Vagina (tissue), 2 donors: ENCODE data around the gene METTL1. TPM values are rescaled to one million over a fixed set of nuclear protein-coding genes. Genes with fewer than 3 reads are reported as not detected.

Experiments
- DNase-seq, 2 donors: peaks; one replicate each; pipeline ENCODE4 v3.0.0-alpha.2; 2017; ENCODE audit errors: extremely low spot score in 2 of 2
- H3K27ac ChIP-seq: fragments of 200-600 bp; sonication (generic); one replicate; pipeline ENCODE4 v1.5.1; 2019
- H3K27me3 ChIP-seq: fragments of 200-600 bp; sonication (generic); one replicate; pipeline ENCODE4 v1.5.1; 2019
- H3K36me3 ChIP-seq, 2 donors: fragments of 200-600 bp; sonication (generic); one replicate each; pipeline ENCODE4 v1.5.1; 2017 to 2019
- H3K4me1 ChIP-seq: fragments of 200-600 bp; sonication (generic); one replicate; pipeline ENCODE4 v1.5.1; 2019
- H3K4me3 ChIP-seq, 2 donors: fragments of 200-600 bp; sonication (generic); 1 replicate in 1 of 2; 2 replicates in 1 of 2; pipeline ENCODE4 v1.5.1; 2016 to 2019
- H3K9me3 ChIP-seq: fragments of 200-600 bp; sonication (generic); one replicate; pipeline ENCODE4 v1.5.1; 2019
- POLR2A ChIP-seq, 2 donors: fragments of 450-650 bp; IDR thresholded peaks; one replicate each; pipeline ENCODE4 v1.6.1; 2017; ENCODE audit warnings: antibody characterized with exemption in 2 of 2, mild to moderate bottlenecking in 2 of 2, moderate library complexity in 2 of 2
- POLR2AphosphoS5 ChIP-seq, 2 donors: sonication (generic); formaldehyde crosslinking; IDR thresholded peaks; one replicate each; pipeline ENCODE4 v1.9.0; 2017; ENCODE audit warnings: antibody characterized with exemption in 2 of 2, mild to moderate bottlenecking in 2 of 2, low read depth in 1 of 2; ENCODE audit not compliant: insufficient read depth in 1 of 2
- intact Hi-C: fragments of 100-400 bp; cut with DNase I; formaldehyde crosslinking; loops from one replicate; pipeline ENCODE4 v1.15.1; 2023
- total RNA-seq: library from RNA; depleted of rRNA; stranded (reverse); fragments of >200 nt; gene quantifications from one replicate; pipeline ENCODE4 v1.2.3, GENCODE V29; 2016
- TF ChIP-seq, protein P1 (sequence below), 3 experiments: fragments of 450-650 bp in 2 of 3; fragments of 200-600 bp in 1 of 3; sonication (generic) in 1 of 3; IDR thresholded peaks; one replicate each; pipeline ENCODE4 v1.5.1; 2017 to 2019; ENCODE audit warnings: antibody characterized with exemption in 3 of 3, mild to moderate bottlenecking in 2 of 3, moderate library complexity in 2 of 3

The METTL1 gene
- total RNA-seq, 1 donor from 2014 or later = 10.8 TPM

- Histone ChIP-seq H3K27me3 (peaks cover 20% of the 10 kb centered on the region), H3K9me3 (no peaks in the 10 kb centered on the region)
- intact Hi-C loops = no loop called here
Measured at GRCh38 chr12:57762463-57762862, 9.4 kb downstream of the METTL1 start.

DNA sequence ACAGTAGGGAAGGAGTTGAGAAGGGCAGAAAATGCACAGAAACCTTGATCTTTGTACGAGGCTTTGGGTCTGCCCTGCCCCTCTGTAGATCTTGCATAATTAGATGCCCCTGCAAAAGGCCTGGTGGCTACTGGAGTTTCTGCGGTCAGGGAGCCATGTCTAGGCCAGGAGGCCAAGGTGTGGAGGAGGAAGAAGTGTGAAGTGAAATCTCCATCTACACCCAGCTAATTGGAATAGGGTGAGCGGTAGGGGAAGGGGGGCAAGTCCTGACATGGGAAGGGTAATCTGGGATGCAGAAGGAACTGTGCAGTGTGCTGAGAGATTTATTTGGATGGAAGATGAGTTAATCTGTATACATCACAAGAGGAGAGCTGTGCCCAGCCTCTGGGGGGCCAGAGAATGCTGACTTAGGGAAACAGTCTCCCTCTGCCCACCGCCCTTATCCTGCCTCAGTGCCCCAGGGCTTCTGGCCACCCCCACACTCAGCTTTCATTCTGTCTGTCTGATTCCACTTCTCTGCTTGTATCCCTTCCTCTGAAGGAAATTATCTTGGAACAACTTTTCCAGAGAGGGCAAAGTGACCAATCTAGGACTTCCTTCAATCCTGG is 10.4 kb downstream of the METTL1 start:
- intact Hi-C loops = no loop called here
- DNase-seq = no peak
- TF ChIP-seq POLR2A (IDR thresholded peaks at IDR 0.05) (no peak), POLR2AphosphoS5 (IDR thresholded peaks at IDR 0.05; ENCODE audit: insufficient read depth in 1 of 2, low read depth in 1 of 2) (no peak)
- TF ChIP-seq, protein P1, sequence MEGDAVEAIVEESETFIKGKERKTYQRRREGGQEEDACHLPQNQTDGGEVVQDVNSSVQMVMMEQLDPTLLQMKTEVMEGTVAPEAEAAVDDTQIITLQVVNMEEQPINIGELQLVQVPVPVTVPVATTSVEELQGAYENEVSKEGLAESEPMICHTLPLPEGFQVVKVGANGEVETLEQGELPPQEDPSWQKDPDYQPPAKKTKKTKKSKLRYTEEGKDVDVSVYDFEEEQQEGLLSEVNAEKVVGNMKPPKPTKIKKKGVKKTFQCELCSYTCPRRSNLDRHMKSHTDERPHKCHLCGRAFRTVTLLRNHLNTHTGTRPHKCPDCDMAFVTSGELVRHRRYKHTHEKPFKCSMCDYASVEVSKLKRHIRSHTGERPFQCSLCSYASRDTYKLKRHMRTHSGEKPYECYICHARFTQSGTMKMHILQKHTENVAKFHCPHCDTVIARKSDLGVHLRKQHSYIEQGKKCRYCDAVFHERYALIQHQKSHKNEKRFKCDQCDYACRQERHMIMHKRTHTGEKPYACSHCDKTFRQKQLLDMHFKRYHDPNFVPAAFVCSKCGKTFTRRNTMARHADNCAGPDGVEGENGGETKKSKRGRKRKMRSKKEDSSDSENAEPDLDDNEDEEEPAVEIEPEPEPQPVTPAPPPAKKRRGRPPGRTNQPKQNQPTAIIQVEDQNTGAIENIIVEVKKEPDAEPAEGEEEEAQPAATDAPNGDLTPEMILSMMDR (IDR thresholded peaks at IDR 0.05) = no peak
- H3K9me3 ChIP-seq = no peaks in the 10 kb centered on the region
- no peak overlapping the region for H3K27ac ChIP-seq
- H3K27me3 ChIP-seq = peaks cover 20% of the 10 kb centered on the region
- H3K4me3 ChIP-seq = no peak overlapping the region
- no peaks in the 10 kb centered on the region for H3K36me3 ChIP-seq
- H3K4me1 ChIP-seq = peaks cover 24% of the 10 kb centered on the region

More at GRCh38 chr12:57762463-57762862, 9.4 kb downstream of the METTL1 start:
- TF ChIP-seq, protein P1 (IDR thresholded peaks at IDR 0.05) = no peak
- TF ChIP-seq POLR2A (IDR thresholded peaks at IDR 0.05) (no peak), POLR2AphosphoS5 (IDR thresholded peaks at IDR 0.05; ENCODE audit: insufficient read depth in 1 of 2, low read depth in 1 of 2) (no peak)
- Histone ChIP-seq H3K4me1 (peaks cover 26% of the 10 kb centered on the region), H3K27ac (no peak overlapping the region), H3K36me3 (no peaks in the 10 kb centered on the region), H3K4me3 (no peak overlapping the region)
- no peak for DNase-seq

GRCh38 chr12:57760347-57760982 is 11.4 kb downstream of the METTL1 start:
- Histone ChIP-seq H3K36me3 (no peaks in the 10 kb centered on the region), H3K9me3 (no peaks in the 10 kb centered on the region), H3K4me3 (no peak overlapping the region), H3K27me3 (peaks cover 15% of the 10 kb centered on the region), H3K27ac (no peak overlapping the region), H3K4me1 (peaks cover 23% of the 10 kb centered on the region)
- TF ChIP-seq POLR2A (IDR thresholded peaks at IDR 0.05) = no peak
- TF ChIP-seq, protein P1 (IDR thresholded peaks at IDR 0.05) = no peak
- TF ChIP-seq POLR2AphosphoS5 (IDR thresholded peaks at IDR 0.05; ENCODE audit: insufficient read depth in 1 of 2, low read depth in 1 of 2) = no peak
- DNase-seq = no peak
- intact Hi-C loops = no loop called here

- Histone ChIP-seq H3K4me1 (peaks cover 17% of the 10 kb centered on the region), H3K4me3 (no peak overlapping the region), H3K9me3 (no peaks in the 10 kb centered on the region), H3K36me3 (no peaks in the 10 kb centered on the region), H3K27ac (no peak overlapping the region), H3K27me3 (peaks cover 10% of the 10 kb centered on the region)
- intact Hi-C loops = no loop called here
- DNase-seq = no peak
- TF ChIP-seq POLR2A (IDR thresholded peaks at IDR 0.05) = no peak
- TF ChIP-seq, protein P1 (IDR thresholded peaks at IDR 0.05) = no peak
- TF ChIP-seq POLR2AphosphoS5 (IDR thresholded peaks at IDR 0.05; ENCODE audit: insufficient read depth in 1 of 2, low read depth in 1 of 2) = no peak
Measured at GRCh38 chr12:57759360-57759980, 12.4 kb downstream of the METTL1 start.
